HG03432 (cell line): Measurements from ENCODE around the gene CEMIP.

Source experiments
- ATAC-seq: cut with Tn5 transposase; IDR thresholded peaks from one replicate; pipeline ENCODE4 v1.9.1; 2021; ENCODE audit warnings: mild to moderate bottlenecking, moderate library complexity; ENCODE audit not compliant: unreplicated experiment

The CEMIP gene

DNA sequence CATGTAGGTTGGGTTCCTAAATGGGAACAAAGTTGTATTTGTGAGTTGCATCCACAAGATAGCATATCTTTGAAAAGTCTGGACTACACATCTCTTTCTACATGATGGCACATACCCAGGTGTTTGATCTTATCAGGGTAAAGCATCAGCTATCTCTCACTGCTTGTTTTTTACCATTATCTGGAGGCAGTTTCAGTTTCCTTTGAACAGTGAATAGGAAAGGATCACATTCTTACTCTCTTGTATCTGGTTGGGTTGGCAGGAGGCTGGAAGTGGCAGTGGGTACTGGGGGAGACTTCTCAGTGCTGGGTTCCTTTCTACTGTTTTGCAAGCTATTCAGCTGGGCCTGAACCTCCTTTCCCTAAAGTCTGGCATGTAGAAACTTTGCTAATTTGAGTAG, 4.1 kb downstream of the CEMIP start:
- ATAC-seq: no peak

DNA sequence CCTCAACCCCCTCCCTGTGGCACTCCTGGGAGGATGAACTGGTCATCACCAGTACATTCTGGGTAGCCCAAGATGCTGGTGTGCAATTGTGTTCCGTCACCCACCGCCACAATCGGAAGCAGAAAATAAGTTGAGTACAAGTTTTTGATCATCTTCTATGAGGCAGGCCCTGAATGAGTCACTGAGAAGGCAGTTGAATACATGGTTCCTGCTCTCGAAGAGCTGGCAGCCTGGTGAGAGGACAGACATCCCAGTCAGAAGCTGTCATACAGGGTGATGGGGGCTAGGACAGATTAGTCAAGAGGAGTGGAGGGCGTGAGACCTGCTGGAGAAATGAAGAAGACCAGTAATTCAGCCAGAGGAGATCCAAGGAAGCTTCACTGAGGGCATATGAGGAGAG, 6.2 kb downstream of the CEMIP start:
- ATAC-seq: no peak

DNA sequence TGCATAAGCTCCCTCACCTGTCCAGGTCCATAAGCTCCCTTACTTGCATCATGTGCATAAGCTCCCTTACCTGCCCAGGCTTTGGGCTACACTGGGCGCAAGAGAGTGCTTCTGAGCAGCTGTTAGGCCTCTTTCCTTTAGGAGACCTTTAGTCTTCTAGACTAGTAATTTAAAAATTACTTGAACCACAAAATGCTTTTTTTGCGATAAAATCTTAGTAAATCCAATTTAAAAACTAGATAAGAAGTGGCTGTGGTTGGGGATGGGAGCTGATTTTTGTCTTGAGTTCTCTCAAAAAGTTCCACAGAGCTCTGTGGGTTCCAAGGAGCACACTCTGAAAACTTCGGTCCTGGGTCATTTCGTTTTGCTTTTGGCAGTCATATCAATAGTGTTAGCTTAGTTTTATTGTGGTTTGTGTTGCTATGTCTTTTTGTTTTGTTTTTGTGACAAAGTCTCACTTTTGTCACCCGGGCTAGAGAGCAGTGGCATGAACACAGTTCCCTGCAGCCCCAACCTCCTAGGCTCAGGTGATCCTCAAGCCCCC, 6.7 kb downstream of the CEMIP start:
- ATAC-seq: no peak

DNA sequence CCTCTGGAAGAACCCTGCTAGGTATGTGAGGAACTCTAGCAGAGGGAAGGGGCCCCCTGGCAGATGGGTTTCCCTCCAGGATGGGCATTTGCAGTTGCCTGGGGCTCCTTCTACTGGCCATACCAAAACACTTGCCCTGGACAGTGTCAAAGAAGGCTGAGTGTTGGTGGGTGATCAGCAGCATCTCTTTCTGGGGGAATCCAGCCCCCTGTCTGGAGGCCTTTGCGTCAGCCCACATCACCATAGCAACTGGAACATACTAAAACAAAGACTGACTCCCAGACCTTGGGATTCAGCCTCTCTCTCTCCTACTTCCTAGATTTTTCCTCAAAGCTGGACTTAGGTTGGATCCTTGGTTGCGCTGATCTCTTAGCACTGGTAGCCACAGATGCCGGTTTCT, 8.1 kb downstream of the CEMIP start:
- no peak for ATAC-seq

DNA sequence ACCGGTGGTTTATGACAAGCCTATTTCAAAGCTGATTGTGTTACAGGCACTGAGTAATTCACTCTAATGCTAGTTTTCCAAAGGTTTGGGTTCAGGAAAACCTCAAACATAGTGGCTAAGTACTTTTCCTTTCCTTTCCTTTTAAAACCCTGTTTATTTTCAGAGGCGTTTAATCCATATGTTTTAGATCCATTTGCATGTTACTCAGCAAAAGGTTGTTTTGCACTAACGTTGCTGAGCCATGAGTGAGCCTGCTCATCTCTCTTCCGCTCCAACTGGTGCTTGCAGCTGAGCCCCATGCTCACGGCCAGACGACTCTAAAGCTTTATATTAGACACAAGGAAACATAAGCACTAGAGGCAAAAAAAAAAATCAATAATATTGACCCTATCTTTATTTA, 9.4 kb downstream of the CEMIP start:
- no peak for ATAC-seq

DNA sequence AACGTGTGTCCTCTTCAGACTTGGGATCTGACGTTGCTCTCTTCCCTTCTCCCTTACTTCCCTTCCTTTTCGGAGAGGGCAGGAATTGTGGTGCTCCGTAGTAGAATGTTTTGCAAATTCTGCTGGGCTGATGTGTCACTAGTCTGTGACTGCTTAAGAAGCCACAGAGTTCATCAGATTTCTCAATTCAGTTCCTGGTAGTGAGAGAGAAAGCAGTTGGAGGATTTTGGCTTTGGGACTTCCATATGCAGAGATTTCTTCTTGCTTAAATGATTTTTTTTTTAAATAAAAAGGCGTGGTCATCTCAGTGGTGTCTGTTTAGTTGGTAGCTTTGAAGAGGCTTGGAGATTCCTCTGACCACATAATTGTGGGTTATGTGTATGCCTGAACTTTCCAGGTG, 10.1 kb downstream of the CEMIP start:
- ATAC-seq: no peak

DNA sequence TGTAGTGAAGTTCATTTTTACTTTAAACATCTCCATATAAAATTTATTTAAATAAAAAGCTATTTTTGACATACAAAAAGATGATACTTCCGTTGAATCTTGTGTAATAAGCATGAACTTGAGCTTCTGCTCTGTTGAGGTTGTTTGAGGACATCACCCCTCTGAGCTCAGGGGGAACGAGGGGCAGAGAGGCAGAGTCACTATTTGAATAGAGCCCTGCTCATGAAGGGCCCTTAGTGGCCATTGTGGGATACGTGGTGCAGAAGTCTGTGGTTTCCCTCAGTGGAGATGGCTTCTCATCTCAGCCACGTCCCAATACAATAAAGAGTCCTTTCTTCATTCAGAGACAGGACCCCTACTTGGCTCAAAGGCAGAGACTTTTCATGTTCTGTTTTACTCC, 10.6 kb downstream of the CEMIP start:
- ATAC-seq: no peak

DNA sequence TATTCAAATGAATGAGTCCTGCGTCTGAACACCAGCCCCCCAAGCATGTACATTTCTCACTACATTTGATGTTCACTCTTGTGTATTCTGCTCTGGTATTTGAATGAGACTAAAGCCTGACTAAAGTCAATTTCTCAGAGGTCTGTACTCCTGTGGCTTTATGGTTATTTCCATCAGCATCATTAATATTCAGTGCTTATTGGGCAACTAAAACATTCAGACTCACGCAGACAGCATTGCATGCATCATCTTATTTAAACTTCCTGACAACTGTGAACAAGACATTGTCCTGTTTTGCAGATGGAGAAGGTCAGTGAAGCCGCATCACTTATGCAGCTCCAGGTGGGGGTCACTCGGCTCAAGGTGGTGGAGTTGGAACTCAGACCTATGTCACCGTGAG, 11.1 kb downstream of the CEMIP start:
- no peak for ATAC-seq

DNA sequence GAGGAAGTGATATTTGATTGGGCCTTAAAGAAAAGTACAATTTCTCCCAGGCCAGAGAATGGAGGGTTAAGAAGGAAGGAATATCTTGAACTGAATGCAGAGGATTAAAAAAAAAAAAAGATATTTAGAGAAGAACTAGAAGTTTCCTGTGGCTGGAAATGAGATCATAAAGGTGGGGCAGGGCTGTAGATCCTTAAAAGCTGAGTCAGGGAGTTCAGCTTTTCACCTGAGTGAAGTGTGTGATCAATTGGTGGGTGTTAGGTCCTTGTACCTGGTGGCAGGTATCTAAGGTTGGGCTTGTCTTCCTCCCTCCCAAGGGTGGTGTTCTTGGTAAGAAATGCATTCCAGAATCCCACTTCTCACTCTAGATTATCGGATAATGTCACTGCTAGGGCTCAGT, 11.8 kb downstream of the CEMIP start:
- no peak for ATAC-seq

DNA sequence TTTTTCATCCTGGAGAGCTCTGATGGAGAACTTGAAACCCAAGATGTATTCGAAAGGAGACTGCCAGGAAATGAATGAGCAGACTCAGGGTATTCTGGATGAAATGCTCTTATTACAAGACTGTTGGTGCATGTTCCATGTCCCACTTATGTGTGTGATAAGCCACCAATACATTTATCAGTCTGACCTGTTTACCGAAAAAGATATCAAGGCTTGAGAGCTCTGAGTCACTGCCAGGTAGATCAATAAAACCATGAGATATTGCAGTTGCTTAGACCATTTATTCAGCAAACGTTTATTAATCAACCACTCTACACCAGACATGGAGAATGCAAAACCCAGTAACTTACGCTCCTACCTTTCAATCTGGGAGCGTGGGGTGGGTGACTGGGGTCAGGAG, 17.2 kb downstream of the CEMIP start:
- ATAC-seq: no peak

DNA sequence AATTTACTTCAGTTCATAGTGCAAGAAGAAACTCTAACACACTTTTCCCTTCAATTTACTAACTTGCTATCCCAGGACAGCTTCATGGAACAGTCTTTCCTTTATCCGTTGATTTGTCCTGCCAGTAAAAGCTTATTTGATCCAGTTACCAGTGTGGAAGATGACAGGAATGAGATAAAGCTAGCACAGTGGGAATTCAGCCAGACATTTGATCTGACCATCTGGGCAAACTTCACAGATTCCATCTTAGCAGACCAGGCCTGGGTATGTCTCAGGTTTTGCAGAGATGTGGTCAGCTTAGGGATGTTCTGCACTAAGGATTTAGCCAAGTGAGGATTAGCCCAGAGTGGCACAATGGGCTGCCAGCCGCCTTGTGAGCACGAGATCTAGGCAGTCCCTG, 19.7 kb downstream of the CEMIP start:
- no peak for ATAC-seq

DNA sequence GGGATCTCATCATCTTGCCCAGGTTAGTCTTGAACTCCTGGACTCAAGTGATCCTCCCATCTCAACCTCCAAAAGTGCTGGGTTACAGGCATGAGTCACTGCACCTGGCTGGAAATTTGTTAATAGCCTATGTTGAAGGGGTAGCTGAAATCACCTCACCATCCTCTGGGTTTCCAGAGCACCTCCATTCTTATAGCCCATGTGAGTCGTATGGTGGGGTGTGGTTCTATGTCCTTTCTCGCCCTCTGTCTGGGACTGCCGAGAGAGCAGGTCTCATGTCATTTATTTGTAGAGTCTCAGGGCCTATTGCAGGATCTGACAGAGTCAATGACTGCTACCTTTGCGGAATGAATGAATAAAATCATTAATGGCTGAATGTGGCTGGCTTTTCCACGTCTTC, 20.9 kb downstream of the CEMIP start:
- ATAC-seq: no peak

DNA sequence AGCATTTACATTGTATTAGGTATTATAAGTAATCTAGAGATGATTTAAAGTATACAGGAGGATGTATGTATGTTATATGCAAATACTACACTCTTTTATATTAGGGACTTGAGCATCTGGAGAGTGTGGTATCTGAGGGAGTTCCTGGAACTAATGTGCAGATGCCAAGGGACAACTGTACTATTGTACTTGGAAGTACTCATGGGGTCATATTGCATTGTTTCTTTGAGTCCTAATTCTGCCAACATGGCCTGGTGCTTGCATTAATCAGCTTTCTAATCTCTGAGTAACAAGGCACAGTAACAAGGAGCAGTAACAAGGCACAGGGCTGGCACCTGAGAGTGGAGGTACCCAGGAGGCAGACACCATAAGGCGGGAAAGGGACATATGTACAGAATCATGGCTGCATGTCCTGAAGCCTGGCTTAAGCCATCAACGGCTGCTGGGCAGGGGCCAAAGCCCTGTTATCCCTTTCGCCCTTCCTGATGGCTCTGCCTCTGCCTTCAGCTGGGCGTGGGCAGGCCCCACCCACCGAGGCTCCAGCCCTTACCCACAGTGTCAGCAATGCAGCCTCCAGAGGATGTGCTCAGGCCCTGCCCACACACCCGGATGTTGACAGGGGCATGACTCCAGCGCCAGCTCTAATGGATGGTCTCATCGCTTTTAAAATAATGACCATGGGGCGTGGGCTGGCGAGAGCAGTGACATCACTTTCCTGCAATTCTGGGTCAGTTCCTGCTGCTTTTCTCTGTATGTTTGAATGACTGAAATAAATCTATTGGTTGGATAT, 22.9 kb downstream of the CEMIP start:
- no peak for ATAC-seq

DNA sequence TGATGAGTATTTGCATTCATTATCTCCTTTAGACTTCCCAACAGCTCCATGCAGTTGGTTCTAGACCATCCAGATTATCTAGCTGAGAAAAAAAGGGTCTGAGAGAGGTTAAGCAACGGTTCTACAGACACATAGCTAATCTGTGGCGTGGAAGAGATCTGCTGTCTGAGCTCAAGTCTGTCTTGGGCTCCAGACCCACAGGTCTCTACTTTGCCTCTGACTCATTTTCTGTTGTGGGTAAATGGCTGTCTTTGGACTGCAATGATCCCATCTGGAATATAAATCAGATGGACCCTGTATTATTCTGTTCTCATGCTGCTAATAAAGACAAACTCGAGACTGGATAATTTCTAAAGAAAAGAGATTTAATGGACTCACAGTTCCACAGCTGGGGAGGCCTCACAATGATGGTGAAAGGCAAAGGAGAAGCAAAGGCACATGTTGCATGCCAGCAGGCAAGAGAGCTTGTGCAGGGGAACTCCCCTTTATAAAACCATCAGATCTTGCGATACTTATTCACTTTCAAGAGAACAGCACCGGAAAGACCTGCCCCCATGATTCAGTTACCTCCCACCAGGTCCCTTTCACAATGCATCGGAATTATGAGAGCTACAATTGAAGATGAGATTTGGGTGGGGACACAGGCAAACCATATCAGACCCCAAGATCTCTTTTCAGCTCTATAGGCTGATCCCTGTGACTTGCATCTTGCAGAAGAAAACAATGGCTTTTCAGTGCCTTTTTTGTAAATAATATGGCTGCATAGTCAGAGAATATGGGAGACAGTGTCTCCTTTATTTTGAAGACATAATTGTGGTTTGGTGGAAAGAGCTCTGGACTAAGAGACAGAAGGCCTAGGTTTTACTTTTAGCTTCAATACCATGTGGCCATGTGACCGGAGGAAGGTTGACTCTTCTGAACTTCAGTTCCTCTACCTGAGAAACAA, 24.7 kb downstream of the CEMIP start:
- ATAC-seq: no peak

DNA sequence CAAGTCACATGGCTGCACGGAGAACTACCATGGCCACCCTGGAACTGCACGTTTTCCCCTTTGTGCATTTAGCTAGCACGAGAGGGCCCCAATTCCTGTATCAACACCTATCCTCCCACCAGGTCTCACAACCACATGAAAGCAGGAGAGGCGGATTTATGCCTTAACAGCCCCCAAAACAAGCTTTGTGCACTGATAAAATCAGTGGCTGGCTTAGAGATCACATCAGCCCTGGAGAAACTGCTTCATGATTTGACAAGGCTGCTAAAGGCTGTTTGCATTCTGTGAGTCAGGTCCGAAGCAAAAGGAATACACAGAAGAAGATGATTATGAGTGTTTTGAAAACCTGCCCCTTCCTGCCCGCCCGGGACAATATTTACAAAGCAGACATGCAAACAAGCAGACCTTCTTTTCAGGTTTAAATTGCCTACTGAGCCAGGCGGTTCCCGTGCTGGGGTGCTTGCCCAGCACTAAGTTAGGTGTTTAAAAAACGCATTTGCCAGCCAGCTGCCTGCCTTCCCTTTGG, 25.9 kb downstream of the CEMIP start:
- ATAC-seq: no peak

DNA sequence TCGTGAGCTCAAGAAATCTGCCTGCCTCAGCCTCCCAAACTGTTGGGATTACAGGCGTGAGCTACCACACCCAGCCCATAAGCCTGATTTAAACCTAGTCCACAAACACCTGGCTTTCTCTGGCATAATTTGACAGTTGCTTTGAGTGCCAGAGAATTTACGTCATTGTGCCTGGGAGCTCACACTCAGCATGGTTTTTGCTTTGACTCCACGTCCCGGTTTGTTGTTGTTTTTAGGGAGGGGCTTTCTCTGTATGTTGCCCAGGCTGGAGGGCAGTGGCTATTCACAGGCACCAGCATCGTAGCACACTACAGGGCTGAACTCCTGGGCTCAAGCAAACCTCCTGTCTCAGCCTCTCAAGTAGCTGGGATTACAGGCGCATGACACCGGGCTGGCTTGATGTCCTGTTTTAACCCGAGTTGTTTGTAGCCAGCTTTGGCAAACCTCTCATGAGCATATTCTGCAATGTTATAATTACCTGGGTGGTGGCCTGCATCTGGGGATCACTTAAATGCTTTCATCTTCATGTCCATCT, 32.7 kb downstream of the CEMIP start:
- no peak for ATAC-seq

DNA sequence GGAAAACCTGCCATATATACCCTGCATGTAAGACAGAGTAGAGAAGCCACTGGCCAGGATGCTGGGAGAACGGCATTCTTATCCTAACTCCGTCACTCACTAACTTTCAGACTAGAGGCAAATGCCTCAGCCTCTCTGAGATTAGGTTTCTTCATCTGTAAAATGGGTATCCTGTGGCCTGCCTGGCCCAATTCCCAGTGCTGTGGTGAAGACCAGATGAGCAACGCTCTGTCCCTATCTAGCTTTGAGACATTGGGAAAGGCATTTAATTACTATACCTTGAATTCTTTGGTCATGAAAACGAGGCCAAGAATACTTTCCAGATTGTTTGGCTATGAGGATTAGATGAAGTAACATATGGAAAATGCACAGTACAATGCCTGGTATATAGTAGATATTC, 35.9 kb downstream of the CEMIP start:
- ATAC-seq: no peak

DNA sequence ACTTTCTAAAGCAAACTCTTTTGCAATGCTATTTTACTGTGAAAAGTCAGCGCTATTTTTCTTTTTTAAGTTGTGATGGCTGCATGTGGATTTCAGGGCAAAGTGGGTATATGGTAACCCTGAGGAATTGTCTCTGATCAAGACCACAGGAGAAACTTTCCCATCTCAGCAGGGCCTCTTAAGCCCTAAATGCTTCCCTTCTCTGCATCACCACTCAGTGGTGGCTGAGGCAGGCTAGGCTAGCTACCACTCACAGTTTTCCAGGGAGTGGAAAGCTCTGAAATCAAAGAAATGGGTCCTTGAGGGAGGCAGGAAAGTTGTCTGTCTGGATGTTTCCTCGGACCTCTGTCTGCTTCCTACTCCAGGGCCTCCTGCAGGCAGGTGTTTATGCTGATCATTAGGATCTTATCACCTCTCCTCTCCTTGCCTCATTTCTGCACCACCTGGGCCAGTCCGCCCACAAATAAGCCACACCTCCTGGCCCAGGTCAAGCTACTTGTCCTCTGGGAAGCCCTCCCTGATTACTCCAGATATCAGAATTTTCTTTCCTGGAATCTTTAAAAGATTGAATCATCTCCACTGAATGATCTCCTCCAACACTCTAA, 37.0 kb downstream of the CEMIP start:
- ATAC-seq: no peak

DNA sequence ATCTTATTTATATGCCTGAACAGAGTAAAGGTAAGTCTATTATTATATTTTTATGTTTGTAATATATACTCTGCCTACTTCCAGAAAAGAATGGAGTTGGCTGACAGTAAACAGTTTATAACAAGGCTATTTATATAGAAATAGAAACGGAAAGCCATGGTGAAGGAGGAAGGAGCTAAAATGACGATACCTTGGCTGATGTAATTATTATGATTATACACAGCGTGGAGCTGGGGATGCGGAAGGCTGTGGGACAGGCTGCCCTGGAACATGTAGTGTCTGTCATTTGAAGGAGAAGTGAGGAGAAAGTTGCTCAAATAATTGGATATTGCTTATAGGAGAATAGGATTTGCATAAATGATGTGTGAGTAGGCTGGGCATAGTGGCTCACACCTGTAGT, 37.8 kb downstream of the CEMIP start:
- no peak for ATAC-seq

DNA sequence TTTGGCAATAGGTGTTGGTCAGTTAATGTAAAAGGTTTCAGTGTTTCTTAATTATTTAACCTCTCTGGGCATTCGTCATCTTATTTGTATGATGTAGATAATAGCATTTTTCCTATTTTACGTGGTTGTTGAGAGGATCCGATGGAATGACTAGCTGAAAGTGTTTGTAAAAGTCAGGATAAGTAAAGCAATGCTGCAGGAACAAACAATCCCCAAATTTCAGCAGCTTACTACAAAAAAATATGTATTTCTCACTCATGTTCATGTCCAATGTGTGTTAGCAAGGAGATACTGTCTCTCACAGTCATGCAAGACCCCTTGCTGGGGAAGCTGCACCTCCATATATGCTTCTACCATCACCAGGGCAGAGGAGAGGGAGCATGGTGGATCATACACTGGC, 38.7 kb downstream of the CEMIP start:
- ATAC-seq: no peak

DNA sequence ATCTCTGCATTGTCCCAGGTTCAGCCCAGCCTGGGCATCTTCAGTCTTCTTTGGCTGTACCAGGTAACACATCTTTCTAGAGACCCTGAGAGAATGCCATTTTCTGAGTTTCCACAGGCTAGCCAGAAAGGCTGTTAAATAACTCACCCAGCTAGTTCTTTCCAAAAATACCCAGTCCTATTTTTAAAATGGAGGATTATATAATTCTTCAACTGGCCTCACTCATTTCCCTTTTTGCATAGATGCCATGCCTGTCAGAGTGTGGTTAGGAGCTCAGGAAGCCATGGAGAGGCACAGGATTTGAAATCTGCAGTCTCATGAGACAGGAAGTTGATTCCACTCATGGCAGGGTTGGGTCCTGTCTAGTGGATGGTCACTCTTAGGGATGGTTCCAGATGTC, 39.8 kb downstream of the CEMIP start:
- ATAC-seq: no peak
